Neural cell (in vitro differentiated cells): ENCODE data around the gene UGT3A1. TPM values are rescaled to one million over a fixed set of nuclear protein-coding genes. Genes with fewer than 3 reads are reported as not detected.

Experiments
- H2AFZ ChIP-seq: fragments of 200-600, 300-800 bp; sonication (generic), shearing (Covaris generic); 2 replicates; pipeline ENCODE4 v1.6.0; 2014; ENCODE audit warnings: low read depth, mild to moderate bottlenecking, antibody characterized with exemption, low read length, moderate library complexity
- H3F3A ChIP-seq: fragments of 200-600 bp; shearing (Covaris generic); 2 replicates; pipeline ENCODE4 v1.6.1; 2016; ENCODE audit warnings: mild to moderate bottlenecking, moderate library complexity, mixed read lengths, antibody characterized with exemption, low read length; ENCODE audit not compliant: insufficient read depth, poor library complexity, severe bottlenecking
- H3K27ac ChIP-seq: fragments of 200-600, 300-800 bp; sonication (generic), shearing (Covaris generic); 2 replicates; pipeline ENCODE4 v1.5.1; 2014; ENCODE audit warnings: mild to moderate bottlenecking, low read length, moderate library complexity
- H3K27me3 ChIP-seq: fragments of 300-800, 200-600 bp; sonication (generic), shearing (Covaris generic); 2 replicates; pipeline ENCODE4 v1.6.0; 2014; ENCODE audit warnings: mild to moderate bottlenecking, low read depth, low read length, moderate library complexity; ENCODE audit not compliant: insufficient read depth
- H3K36me3 ChIP-seq: fragments of 300-800, 200-600 bp; sonication (generic), shearing (Covaris generic); 2 replicates; pipeline ENCODE4 v1.5.1; 2014; ENCODE audit warnings: mild to moderate bottlenecking, antibody characterized with exemption, low read length, moderate library complexity; ENCODE audit not compliant: insufficient read depth
- H3K4me2 ChIP-seq: fragments of 300-800, 200-600 bp; sonication (generic), shearing (Covaris generic); 2 replicates; pipeline ENCODE4 v1.6.0; 2014; ENCODE audit warnings: mild to moderate bottlenecking, low read length
- H3K4me3 ChIP-seq: fragments of 300-800, 200-600 bp; sonication (generic), shearing (Covaris generic); 2 replicates; pipeline ENCODE4 v1.5.1; 2014; ENCODE audit warnings: mild to moderate bottlenecking, low read length, moderate library complexity
- H3K79me2 ChIP-seq: fragments of 200-600 bp; shearing (Covaris generic); replicated peaks from 2 replicates; pipeline ENCODE4 v1.6.0; 2014; ENCODE audit warnings: mild to moderate bottlenecking, low read length, moderate library complexity; ENCODE audit not compliant: insufficient read depth
- H3K9ac ChIP-seq: fragments of 300-800, 200-600 bp; sonication (generic), shearing (Covaris generic); 2 replicates; pipeline ENCODE4 v1.6.1; 2016; ENCODE audit warnings: mild to moderate bottlenecking, low read length, mixed read lengths
- H3K9me2 ChIP-seq: fragments of 200-600 bp; shearing (Covaris generic); 2 replicates; pipeline ENCODE4 v1.6.1; 2016; ENCODE audit warnings: mild to moderate bottlenecking, low read length, mixed read lengths; ENCODE audit not compliant: insufficient read depth
- H3K9me3 ChIP-seq: fragments of 200-600, 300-800 bp; sonication (generic), shearing (Covaris generic); 2 replicates; pipeline ENCODE4 v1.6.1; 2016; ENCODE audit warnings: mild to moderate bottlenecking, mixed run types, low read length, moderate library complexity, mixed read lengths
- H4K20me1 ChIP-seq: fragments of 200-600 bp; shearing (Covaris generic); 2 replicates; pipeline ENCODE4 v1.6.1; 2016; ENCODE audit warnings: mild to moderate bottlenecking, mixed run types; ENCODE audit not compliant: insufficient read depth
- CTCF ChIP-seq: fragments of 450-650 bp; IDR thresholded peaks from 2 replicates; pipeline ENCODE4 v1.5.1; 2014; ENCODE audit warnings: antibody characterized with exemption, mild to moderate bottlenecking, moderate library complexity; ENCODE audit not compliant: poor library complexity, severe bottlenecking
- EP300 ChIP-seq: fragments of 450-650 bp; conservative IDR thresholded peaks from 2 replicates; pipeline ENCODE4 v1.6.1; 2014; ENCODE audit warnings: antibody characterized with exemption, mild to moderate bottlenecking, moderate library complexity; ENCODE audit not compliant: poor library complexity, severe bottlenecking
- EZH2 ChIP-seq: fragments of 200-600, 300-800 bp; shearing (Covaris generic), sonication (generic); IDR thresholded peaks from 2 replicates; pipeline ENCODE4 v1.6.1; 2014; ENCODE audit warnings: antibody characterized with exemption, low read length, borderline replicate concordance, mild to moderate bottlenecking; ENCODE audit not compliant: insufficient read depth, poor library complexity, severe bottlenecking
- MXI1 ChIP-seq: fragments of 450-650 bp; conservative IDR thresholded peaks from 2 replicates; pipeline ENCODE4 v1.6.1; 2014; ENCODE audit warnings: antibody characterized with exemption, mild to moderate bottlenecking; ENCODE audit not compliant: poor library complexity, severe bottlenecking
- POLR2AphosphoS5 ChIP-seq: IDR thresholded peaks from 2 replicates; pipeline ENCODE4 v1.6.1; 2012
- RAD21 ChIP-seq: fragments of 450-650 bp; conservative IDR thresholded peaks from 2 replicates; pipeline ENCODE4 v1.6.1; 2014; ENCODE audit warnings: antibody characterized with exemption, mild to moderate bottlenecking, moderate library complexity
- REST ChIP-seq: IDR thresholded peaks from 2 replicates; pipeline ENCODE4 v1.6.1; 2012; ENCODE audit warnings: borderline replicate concordance
- SMC3 ChIP-seq: fragments of 450-650 bp; conservative IDR thresholded peaks from 2 replicates; pipeline ENCODE4 v1.6.1; 2014; ENCODE audit warnings: antibody characterized with exemption, mild to moderate bottlenecking, moderate library complexity; ENCODE audit not compliant: poor library complexity
- TAF1 ChIP-seq: IDR thresholded peaks from 2 replicates; pipeline ENCODE4 v1.6.1; 2012; ENCODE audit warnings: low read depth
- polyA plus RNA-seq: library from polyadenylated mRNA; depleted of rRNA; stranded (reverse); fragments of >200 nt; gene quantifications from 2 replicates; pipeline ENCODE4 v1.2.3, GENCODE V29; 2014

The UGT3A1 gene
- polyA plus RNA-seq, 1 donor from 2014 or later = not detected

- Histone ChIP-seq H3K27me3 (no peaks in the 10 kb centered on the region), H3K36me3 (no peaks in the 10 kb centered on the region), H3F3A (no peaks in the 10 kb centered on the region), H3K27ac (no peak overlapping the region), H3K9ac (no peak overlapping the region), H3K4me2 (no peak overlapping the region), H3K9me2 (no peaks in the 10 kb centered on the region), H3K4me3 (no peak overlapping the region), H2AFZ (peak overlapping the region; percentile 23), H3K9me3 (no peaks in the 10 kb centered on the region), H3K79me2 (no peaks in the 10 kb centered on the region), H4K20me1 (no peaks in the 10 kb centered on the region)
- TF ChIP-seq CTCF = peak; percentile 96
- TF ChIP-seq EZH2 = no peak
- no peak for TF ChIP-seq MXI1
- TF ChIP-seq REST = no peak
- no peak for TF ChIP-seq EP300
- TF ChIP-seq POLR2AphosphoS5 = no peak
- TF ChIP-seq SMC3 = peak; percentile 97
- TF ChIP-seq TAF1 = no peak
- TF ChIP-seq RAD21 = peak; percentile 98
Observed at GRCh38 chr5:35926389-35927051, 64.7 kb downstream of the UGT3A1 start.

GRCh38 chr5:35924950-35925722, 66.1 kb downstream of the UGT3A1 start:
- Histone ChIP-seq H2AFZ (no peak overlapping the region), H3K4me3 (no peak overlapping the region), H4K20me1 (no peaks in the 10 kb centered on the region), H3K27ac (no peak overlapping the region), H3K9ac (no peak overlapping the region), H3K9me2 (no peaks in the 10 kb centered on the region), H3K4me2 (no peak overlapping the region), H3K27me3 (no peaks in the 10 kb centered on the region), H3F3A (no peaks in the 10 kb centered on the region), H3K36me3 (no peaks in the 10 kb centered on the region), H3K79me2 (no peaks in the 10 kb centered on the region), H3K9me3 (no peaks in the 10 kb centered on the region)
- TF ChIP-seq MXI1 (peak; percentile 31), RAD21 (peak; percentile 96), CTCF (peak; percentile 93), SMC3 (peak; percentile 97), EZH2 (no peak)
